Neural progenitor cell (in vitro differentiated cells): ENCODE measurements around the gene KIF18A. TPM values are rescaled to one million over a fixed set of nuclear protein-coding genes. Genes with fewer than 3 reads are reported as not detected.
"Not testable (repeated sequence)": the region's sequence is repeated elsewhere in the genome, so short reads cannot be mapped to it uniquely, and the experiment has no call there.

Source experiments
- DNase-seq: peaks from one replicate; pipeline ENCODE4 v3.0.0-alpha.2; 2016; ENCODE audit warnings: low spot score
- H2AFZ ChIP-seq: fragments of 200-600 bp; sonication (generic); replicated peaks from 2 replicates; pipeline ENCODE4 v1.6.1; 2016; ENCODE audit warnings: antibody characterized with exemption
- H3F3A ChIP-seq: fragments of 200-600 bp; sonication (generic); 2 replicates; pipeline ENCODE4 v1.6.1; 2016; ENCODE audit warnings: antibody characterized with exemption, low read depth
- H3K27ac ChIP-seq: fragments of 200-600 bp; sonication (generic); 2 replicates; pipeline ENCODE4 v1.5.1; 2016; ENCODE audit warnings: mild to moderate bottlenecking
- H3K27me3 ChIP-seq: fragments of 200-600 bp; sonication (generic); 2 replicates; pipeline ENCODE4 v1.6.1; 2016; ENCODE audit warnings: mild to moderate bottlenecking, moderate library complexity
- H3K36me3 ChIP-seq: fragments of 200-600 bp; sonication (generic); 2 replicates; pipeline ENCODE4 v1.5.1; 2016
- H3K4me1 ChIP-seq: fragments of 200-600 bp; sonication (generic); 2 replicates; pipeline ENCODE4 v1.6.1; 2016; ENCODE audit warnings: mixed run types
- H3K4me2 ChIP-seq: fragments of 200-600 bp; sonication (generic); 2 replicates; pipeline ENCODE4 v1.6.1; 2016
- H3K4me3 ChIP-seq: fragments of 200-600 bp; sonication (generic); 2 replicates; pipeline ENCODE4 v1.5.1; 2016
- H3K79me2 ChIP-seq: fragments of 200-600 bp; sonication (generic); 2 replicates; pipeline ENCODE4 v1.6.1; 2016; ENCODE audit warnings: low read depth
- H3K9ac ChIP-seq: fragments of 200-600 bp; sonication (generic); 2 replicates; pipeline ENCODE4 v1.6.1; 2016
- H3K9me3 ChIP-seq: fragments of 200-600 bp; sonication (generic); 2 replicates; pipeline ENCODE4 v1.5.1; 2016; ENCODE audit warnings: low read depth
- H4K20me1 ChIP-seq: fragments of 200-600 bp; sonication (generic); 2 replicates; pipeline ENCODE4 v1.6.1; 2016; ENCODE audit warnings: low read depth
- H3K27ac Mint-ChIP-seq: 3 replicates; pipeline ENCODE4 v1.8.0; 2021; ENCODE audit warnings: mixed read lengths
- H3K27me3 Mint-ChIP-seq: 2 replicates; pipeline ENCODE4 v1.8.0; 2022; ENCODE audit warnings: low read depth, mild to moderate bottlenecking, inconsistent platforms, moderate library complexity, mixed read lengths; ENCODE audit not compliant: insufficient read depth
- H3K36me3 Mint-ChIP-seq: 3 replicates; pipeline ENCODE4 v1.8.0; 2021; ENCODE audit warnings: mixed read lengths
- H3K4me1 Mint-ChIP-seq: 3 replicates; pipeline ENCODE4 v1.8.0; 2021; ENCODE audit warnings: mixed read lengths
- H3K4me3 Mint-ChIP-seq: 3 replicates; pipeline ENCODE4 v1.8.0; 2021; ENCODE audit warnings: mild to moderate bottlenecking, moderate library complexity, mixed read lengths
- H3K9me3 Mint-ChIP-seq: 3 replicates; pipeline ENCODE4 v1.8.0; 2020; ENCODE audit warnings: mixed read lengths
- EZH2 ChIP-seq: fragments of 200-600 bp; sonication (generic); IDR thresholded peaks from 2 replicates; pipeline ENCODE4 v1.6.1; 2017; ENCODE audit warnings: antibody characterized with exemption, mild to moderate bottlenecking, moderate library complexity
- EZH2phosphoT487 ChIP-seq: fragments of 200-600 bp; sonication (generic); IDR thresholded peaks from 2 replicates; pipeline ENCODE4 v1.6.1; 2017; ENCODE audit warnings: antibody characterized with exemption
- total RNA-seq: library from RNA; depleted of rRNA; stranded (reverse); fragments of >200 nt; gene quantifications from 2 replicates; pipeline ENCODE4 v1.2.3, GENCODE V29; 2015; ENCODE audit warnings: low replicate concordance
- TF ChIP-seq, protein P1 (sequence below): fragments of 200-600 bp; sonication (generic); IDR thresholded peaks from 2 replicates; pipeline ENCODE4 v1.5.1; 2017; ENCODE audit warnings: antibody characterized with exemption, mild to moderate bottlenecking

Gene KIF18A
- total RNA-seq, 1 donor from 2014 or later: 84.5 TPM

DNA sequence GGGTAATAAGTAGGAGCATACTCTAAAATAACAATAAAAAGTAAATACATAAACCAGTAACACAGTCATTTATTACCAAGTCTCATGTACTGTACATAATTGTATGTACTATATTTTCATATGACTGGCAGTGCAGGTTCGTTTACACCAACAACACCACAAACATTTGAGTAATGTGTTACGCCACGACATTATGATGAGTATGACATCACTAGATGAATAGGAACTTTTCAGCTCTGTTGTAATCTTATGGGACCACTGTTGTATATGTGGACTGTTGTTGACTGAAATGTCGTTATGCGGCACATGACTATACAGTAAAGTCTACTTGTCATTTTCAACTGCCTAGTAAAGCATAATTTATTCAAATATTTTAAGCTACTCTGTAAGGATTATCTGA lies 18.6 kb downstream of the KIF18A start:
- Mint-ChIP-seq H3K27me3 (no peaks in the 10 kb centered on the region), H3K9me3 (no peaks in the 10 kb centered on the region), H3K4me1 (no peaks in the 10 kb centered on the region), H3K36me3 (peaks cover 17% of the 10 kb centered on the region), H3K4me3 (no peak overlapping the region), H3K27ac (no peak overlapping the region)
- Histone ChIP-seq H3K4me2 (no peak overlapping the region), H3K27me3 (no peaks in the 10 kb centered on the region), H4K20me1 (no peaks in the 10 kb centered on the region), H2AFZ (no peak overlapping the region), H3K9ac (no peak overlapping the region), H3K36me3 (peaks cover 29% of the 10 kb centered on the region), H3K4me1 (no peaks in the 10 kb centered on the region), H3K27ac (no peak overlapping the region), H3K9me3 (no peaks in the 10 kb centered on the region), H3F3A (no peaks in the 10 kb centered on the region), H3K79me2 (peaks cover 4% of the 10 kb centered on the region), H3K4me3 (no peak overlapping the region)
- TF ChIP-seq EZH2phosphoT487: no peak
- TF ChIP-seq, protein P1, sequence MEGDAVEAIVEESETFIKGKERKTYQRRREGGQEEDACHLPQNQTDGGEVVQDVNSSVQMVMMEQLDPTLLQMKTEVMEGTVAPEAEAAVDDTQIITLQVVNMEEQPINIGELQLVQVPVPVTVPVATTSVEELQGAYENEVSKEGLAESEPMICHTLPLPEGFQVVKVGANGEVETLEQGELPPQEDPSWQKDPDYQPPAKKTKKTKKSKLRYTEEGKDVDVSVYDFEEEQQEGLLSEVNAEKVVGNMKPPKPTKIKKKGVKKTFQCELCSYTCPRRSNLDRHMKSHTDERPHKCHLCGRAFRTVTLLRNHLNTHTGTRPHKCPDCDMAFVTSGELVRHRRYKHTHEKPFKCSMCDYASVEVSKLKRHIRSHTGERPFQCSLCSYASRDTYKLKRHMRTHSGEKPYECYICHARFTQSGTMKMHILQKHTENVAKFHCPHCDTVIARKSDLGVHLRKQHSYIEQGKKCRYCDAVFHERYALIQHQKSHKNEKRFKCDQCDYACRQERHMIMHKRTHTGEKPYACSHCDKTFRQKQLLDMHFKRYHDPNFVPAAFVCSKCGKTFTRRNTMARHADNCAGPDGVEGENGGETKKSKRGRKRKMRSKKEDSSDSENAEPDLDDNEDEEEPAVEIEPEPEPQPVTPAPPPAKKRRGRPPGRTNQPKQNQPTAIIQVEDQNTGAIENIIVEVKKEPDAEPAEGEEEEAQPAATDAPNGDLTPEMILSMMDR: no peak
- TF ChIP-seq EZH2: no peak
- no peak for DNase-seq

DNA sequence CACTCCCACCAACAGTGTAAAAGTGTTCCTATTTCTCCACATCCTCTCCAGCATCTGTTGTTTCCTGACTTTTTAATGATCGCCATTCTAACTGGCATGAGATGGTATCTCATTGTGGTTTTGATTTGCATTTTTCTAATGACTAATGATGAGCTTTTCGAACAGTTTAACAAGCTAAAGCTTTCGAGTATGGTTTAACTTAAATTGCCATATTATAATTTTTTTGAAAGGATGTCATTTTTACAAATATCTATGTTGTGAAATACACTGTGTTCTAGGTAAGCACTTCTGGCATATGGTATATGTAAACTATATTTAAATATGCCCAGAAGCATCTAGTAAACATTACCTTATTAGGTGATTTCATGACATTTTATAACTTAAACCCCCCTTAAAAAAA lies 20.3 kb downstream of the KIF18A start:
- H3K27ac ChIP-seq, H3K27ac Mint-ChIP-seq: not testable (repeated sequence)

DNA sequence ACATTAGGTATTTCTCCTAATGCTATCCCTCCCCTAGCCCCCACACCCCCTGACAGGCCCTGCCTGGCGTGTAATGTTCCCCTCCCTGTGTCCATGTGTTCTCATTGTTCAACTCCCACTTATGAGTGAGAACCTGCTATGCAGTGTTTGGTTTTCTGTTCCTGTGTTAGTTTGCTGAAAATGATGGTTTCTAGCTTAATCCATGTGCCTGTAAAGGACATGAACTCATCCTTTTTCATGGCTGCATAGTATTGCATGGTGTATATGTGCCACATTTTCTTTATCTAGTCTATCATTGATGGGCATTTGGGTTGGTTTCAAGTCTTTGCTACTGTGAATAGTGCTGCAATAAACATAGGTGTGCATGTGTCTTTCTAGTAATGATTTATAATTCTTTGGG lies 20.8 kb downstream of the KIF18A start:
- not testable (repeated sequence) for H3K4me1 Mint-ChIP-seq, H3K4me1 ChIP-seq, H3K9me3 Mint-ChIP-seq, H3K79me2 ChIP-seq, H3F3A ChIP-seq, H3K4me3 Mint-ChIP-seq, H3K27ac ChIP-seq, H4K20me1 ChIP-seq, H3K4me2 ChIP-seq, H3K27ac Mint-ChIP-seq, H3K9ac ChIP-seq, H2AFZ ChIP-seq, H3K4me3 ChIP-seq, H3K27me3 ChIP-seq, H3K9me3 ChIP-seq, H3K27me3 Mint-ChIP-seq, DNase-seq
- H3K36me3 Mint-ChIP-seq: peaks cover 20% of the 10 kb centered on the region
- H3K36me3 ChIP-seq: peaks cover 29% of the 10 kb centered on the region

More for the DNA sequence above, 20.3 kb downstream of the KIF18A start:
- not testable (repeated sequence) for H3K9ac ChIP-seq, H3K4me1 ChIP-seq, H3K9me3 ChIP-seq, H2AFZ ChIP-seq, H3K4me3 ChIP-seq, H3K79me2 ChIP-seq, H3F3A ChIP-seq, H3K27me3 Mint-ChIP-seq, H3K4me2 ChIP-seq, H3K4me1 Mint-ChIP-seq, H3K4me3 Mint-ChIP-seq, H4K20me1 ChIP-seq, H3K27me3 ChIP-seq, H3K9me3 Mint-ChIP-seq, DNase-seq
- peaks cover 29% of the 10 kb centered on the region for H3K36me3 ChIP-seq
- peaks cover 20% of the 10 kb centered on the region for H3K36me3 Mint-ChIP-seq

DNA sequence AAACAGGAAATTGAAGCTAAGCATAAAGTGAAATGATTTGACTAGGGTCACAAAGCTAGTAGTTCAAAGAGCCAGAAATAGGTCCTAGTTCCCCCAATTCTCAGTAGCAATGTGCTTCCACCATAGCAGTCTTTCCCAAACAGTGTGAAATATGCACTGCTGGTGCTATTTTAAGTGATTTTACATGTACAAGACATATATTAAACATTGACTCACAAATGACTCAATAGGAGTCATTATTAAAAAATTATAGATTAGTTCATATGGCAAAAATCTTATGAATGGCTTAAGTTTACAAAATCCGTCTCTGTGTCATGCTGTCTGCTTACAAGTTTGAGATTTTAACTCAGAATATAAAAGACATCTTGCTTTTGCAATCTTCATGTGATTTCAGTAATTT lies 21.4 kb downstream of the KIF18A start:
- H3K27ac Mint-ChIP-seq: no peak overlapping the region
- no peak overlapping the region for H3K4me3 Mint-ChIP-seq
- H3K79me2 ChIP-seq: no peaks in the 10 kb centered on the region
- H3K36me3 Mint-ChIP-seq: peaks cover 23% of the 10 kb centered on the region
- H3K9ac ChIP-seq: no peak overlapping the region
- H3F3A ChIP-seq: no peaks in the 10 kb centered on the region
- no peaks in the 10 kb centered on the region for H3K4me1 ChIP-seq
- H3K4me3 ChIP-seq: no peak overlapping the region
- no peak overlapping the region for H3K27ac ChIP-seq
- no peaks in the 10 kb centered on the region for H4K20me1 ChIP-seq
- no peaks in the 10 kb centered on the region for H3K27me3 Mint-ChIP-seq
- H3K4me1 Mint-ChIP-seq: no peaks in the 10 kb centered on the region
- no peaks in the 10 kb centered on the region for H3K9me3 Mint-ChIP-seq
- no peak overlapping the region for H3K4me2 ChIP-seq
- no peak overlapping the region for H2AFZ ChIP-seq
- no peaks in the 10 kb centered on the region for H3K27me3 ChIP-seq
- H3K36me3 ChIP-seq: peaks cover 32% of the 10 kb centered on the region
- no peaks in the 10 kb centered on the region for H3K9me3 ChIP-seq
- TF ChIP-seq, protein P1: no peak
- no peak for TF ChIP-seq EZH2
- no peak for TF ChIP-seq EZH2phosphoT487
- no peak for DNase-seq
